Measurements from ENCODE around the gene SLC22A2. TPM values are rescaled to one million over a fixed set of nuclear protein-coding genes. Genes with fewer than 3 reads are reported as not detected.

Gene SLC22A2
- total RNA-seq, 1 donor from 2014 or later, result not detected

DNA sequence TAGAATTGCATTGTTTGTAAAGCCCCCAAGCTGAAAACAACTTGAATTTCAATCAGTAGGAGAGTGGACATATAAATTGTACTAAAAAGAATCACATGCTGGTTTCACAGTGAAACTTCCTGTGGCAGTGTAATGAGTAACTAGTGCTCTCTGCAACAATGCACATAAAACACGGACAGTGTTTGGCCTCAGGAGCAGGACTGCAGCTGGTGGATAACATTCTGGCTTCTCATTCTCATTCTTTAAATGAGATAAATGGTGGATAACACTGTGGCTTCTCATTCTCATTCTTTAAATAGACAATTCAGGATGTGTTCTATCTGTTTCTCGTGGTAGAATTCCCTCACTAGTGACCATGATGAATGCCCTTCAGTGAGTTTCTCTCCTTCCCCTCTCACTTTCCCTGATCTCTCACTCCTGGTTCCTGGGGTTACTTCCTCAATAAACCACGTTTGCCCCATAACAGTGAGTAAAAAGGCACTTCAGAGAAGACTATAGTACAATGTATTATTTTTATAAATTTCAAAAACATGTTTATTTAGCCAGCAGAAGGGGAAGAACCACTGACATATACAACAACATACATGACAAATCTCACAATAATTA, 59.9 kb downstream of the SLC22A2 start:
- H3K27me3 ChIP-seq, result no peaks in the 10 kb centered on the region
- H3K4me2 ChIP-seq, result no peak overlapping the region
- H4K20me1 ChIP-seq (ENCODE audit: low read depth), result no peaks in the 10 kb centered on the region
- H3K9ac ChIP-seq, result no peak overlapping the region
- Mint-ChIP-seq H3K27ac (no peak overlapping the region), H3K4me1 (peaks cover 3% of the 10 kb centered on the region), H3K27me3 (ENCODE audit: insufficient read depth, low read depth) (peaks cover 2% of the 10 kb centered on the region), H3K9me3 (peaks cover 20% of the 10 kb centered on the region), H3K4me3 (no peak overlapping the region), H3K36me3 (no peaks in the 10 kb centered on the region)
- H2AFZ ChIP-seq (replicated peaks), result no peak overlapping the region
- TF ChIP-seq, protein P1, sequence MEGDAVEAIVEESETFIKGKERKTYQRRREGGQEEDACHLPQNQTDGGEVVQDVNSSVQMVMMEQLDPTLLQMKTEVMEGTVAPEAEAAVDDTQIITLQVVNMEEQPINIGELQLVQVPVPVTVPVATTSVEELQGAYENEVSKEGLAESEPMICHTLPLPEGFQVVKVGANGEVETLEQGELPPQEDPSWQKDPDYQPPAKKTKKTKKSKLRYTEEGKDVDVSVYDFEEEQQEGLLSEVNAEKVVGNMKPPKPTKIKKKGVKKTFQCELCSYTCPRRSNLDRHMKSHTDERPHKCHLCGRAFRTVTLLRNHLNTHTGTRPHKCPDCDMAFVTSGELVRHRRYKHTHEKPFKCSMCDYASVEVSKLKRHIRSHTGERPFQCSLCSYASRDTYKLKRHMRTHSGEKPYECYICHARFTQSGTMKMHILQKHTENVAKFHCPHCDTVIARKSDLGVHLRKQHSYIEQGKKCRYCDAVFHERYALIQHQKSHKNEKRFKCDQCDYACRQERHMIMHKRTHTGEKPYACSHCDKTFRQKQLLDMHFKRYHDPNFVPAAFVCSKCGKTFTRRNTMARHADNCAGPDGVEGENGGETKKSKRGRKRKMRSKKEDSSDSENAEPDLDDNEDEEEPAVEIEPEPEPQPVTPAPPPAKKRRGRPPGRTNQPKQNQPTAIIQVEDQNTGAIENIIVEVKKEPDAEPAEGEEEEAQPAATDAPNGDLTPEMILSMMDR (IDR thresholded peaks at IDR 0.05), result no peak
- TF ChIP-seq EZH2phosphoT487 (IDR thresholded peaks at IDR 0.05), result no peak
- TF ChIP-seq EZH2 (IDR thresholded peaks at IDR 0.05), result no peak
- no peaks in the 10 kb centered on the region for H3F3A ChIP-seq (ENCODE audit: low read depth)
- H3K27ac ChIP-seq, result no peak overlapping the region
- H3K4me1 ChIP-seq, result no peaks in the 10 kb centered on the region
- no peak overlapping the region for H3K4me3 ChIP-seq
- DNase-seq (ENCODE audit: low spot score), result no peak
- H3K9me3 ChIP-seq (ENCODE audit: low read depth), result peaks cover 6% of the 10 kb centered on the region
- H3K79me2 ChIP-seq (ENCODE audit: low read depth), result no peaks in the 10 kb centered on the region
- no peaks in the 10 kb centered on the region for H3K36me3 ChIP-seq

DNA sequence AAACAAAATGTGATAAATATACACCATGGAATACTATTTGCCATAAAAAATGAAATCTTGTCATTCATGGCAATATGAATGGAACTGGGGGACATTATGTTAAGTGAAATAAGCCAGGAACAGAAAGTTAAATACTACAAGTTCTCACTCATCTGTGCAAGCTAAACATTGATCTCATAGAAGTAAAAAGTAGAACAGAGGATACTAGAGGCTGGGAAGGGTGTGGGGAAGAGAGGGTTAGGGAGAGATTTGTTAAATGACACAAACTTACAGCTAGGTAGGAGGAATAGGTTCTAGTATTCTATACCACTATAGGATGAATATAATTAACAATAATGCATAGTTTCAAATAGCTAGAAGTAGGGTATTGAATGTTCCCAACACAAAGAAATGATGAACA, 61.0 kb downstream of the SLC22A2 start:
- H3K9me3 Mint-ChIP-seq, result peaks cover 22% of the 10 kb centered on the region
- H3K9me3 ChIP-seq (ENCODE audit: low read depth), result peaks cover 15% of the 10 kb centered on the region
- no peaks in the 10 kb centered on the region for H3K36me3 Mint-ChIP-seq
- H3K27me3 Mint-ChIP-seq (ENCODE audit: insufficient read depth, low read depth), result peaks cover 2% of the 10 kb centered on the region
- H3K4me3 ChIP-seq, result no peak overlapping the region
- no peaks in the 10 kb centered on the region for H3K79me2 ChIP-seq (ENCODE audit: low read depth)
- H3K4me2 ChIP-seq, result no peak overlapping the region
- H3K27ac Mint-ChIP-seq, result no peak overlapping the region
- no peak overlapping the region for H2AFZ ChIP-seq (replicated peaks)
- H3K9ac ChIP-seq, result no peak overlapping the region
- TF ChIP-seq, protein P1 (IDR thresholded peaks at IDR 0.05), result no peak
- TF ChIP-seq EZH2 (IDR thresholded peaks at IDR 0.05), result no peak
- no peak for TF ChIP-seq EZH2phosphoT487 (IDR thresholded peaks at IDR 0.05)
- H3F3A ChIP-seq (ENCODE audit: low read depth), result no peaks in the 10 kb centered on the region
- H3K27ac ChIP-seq, result no peak overlapping the region
- no peaks in the 10 kb centered on the region for H4K20me1 ChIP-seq (ENCODE audit: low read depth)
- H3K4me3 Mint-ChIP-seq, result no peak overlapping the region
- no peak for DNase-seq (ENCODE audit: low spot score)
- H3K4me1 ChIP-seq, result no peaks in the 10 kb centered on the region
- no peaks in the 10 kb centered on the region for H3K36me3 ChIP-seq
- H3K27me3 ChIP-seq, result no peaks in the 10 kb centered on the region
- H3K4me1 Mint-ChIP-seq, result peaks cover 3% of the 10 kb centered on the region

DNA sequence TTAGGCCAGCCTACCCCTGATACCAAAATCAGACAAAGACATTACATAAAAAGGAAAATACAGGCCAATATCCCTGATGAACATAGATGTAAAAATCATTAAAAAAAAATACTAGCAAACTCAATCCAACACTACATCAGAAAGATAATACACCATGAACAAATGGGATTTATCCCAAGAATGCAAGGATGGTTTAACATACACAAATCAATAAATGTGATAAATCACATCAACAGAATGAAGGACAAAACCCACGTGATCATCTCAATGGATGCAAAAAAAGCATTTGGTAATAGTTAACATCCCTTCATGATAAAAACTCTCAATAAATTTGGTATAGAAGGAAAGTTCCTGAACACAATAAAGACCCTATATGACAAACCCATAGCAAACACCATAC, 63.8 kb downstream of the SLC22A2 start:
- Mint-ChIP-seq H3K36me3 (no peaks in the 10 kb centered on the region), H3K4me3 (no peak overlapping the region), H3K9me3 (peaks cover 25% of the 10 kb centered on the region), H3K4me1 (peaks cover 3% of the 10 kb centered on the region), H3K27me3 (ENCODE audit: insufficient read depth, low read depth) (peaks cover 2% of the 10 kb centered on the region), H3K27ac (no peak overlapping the region)
- no peak overlapping the region for H2AFZ ChIP-seq (replicated peaks)
- TF ChIP-seq EZH2 (IDR thresholded peaks at IDR 0.05) (no peak), EZH2phosphoT487 (IDR thresholded peaks at IDR 0.05) (no peak)
- TF ChIP-seq, protein P1 (IDR thresholded peaks at IDR 0.05), result no peak
- H4K20me1 ChIP-seq (ENCODE audit: low read depth), result no peaks in the 10 kb centered on the region
- H3K27me3 ChIP-seq, result no peaks in the 10 kb centered on the region
- DNase-seq (ENCODE audit: low spot score), result no peak
- no peaks in the 10 kb centered on the region for H3F3A ChIP-seq (ENCODE audit: low read depth)
- H3K27ac ChIP-seq, result no peak overlapping the region
- no peaks in the 10 kb centered on the region for H3K4me1 ChIP-seq
- H3K79me2 ChIP-seq (ENCODE audit: low read depth), result no peaks in the 10 kb centered on the region
- no peak overlapping the region for H3K4me2 ChIP-seq
- H3K36me3 ChIP-seq, result no peaks in the 10 kb centered on the region
- no peak overlapping the region for H3K4me3 ChIP-seq
- H3K9ac ChIP-seq, result no peak overlapping the region
- peaks cover 15% of the 10 kb centered on the region for H3K9me3 ChIP-seq (ENCODE audit: low read depth)
